DOHH2 (cell line): ENCODE data around the gene AP5B1.
A peak's percentile ranks its signal among the peaks of the same experiment; 100 is the strongest.

ENCODE experiments used
- H3F3A ChIP-seq: fragments of 200-600 bp; sonication (generic), shearing (Covaris generic); 2 replicates; pipeline ENCODE4 v1.6.0; 2016; ENCODE audit warnings: antibody characterized with exemption, mild to moderate bottlenecking; ENCODE audit not compliant: control insufficient read depth, insufficient read depth
- H3K27ac ChIP-seq: fragments of 200-600 bp; sonication (generic); 2 replicates; pipeline ENCODE4 v1.5.1; 2014; ENCODE audit warnings: low read depth, mild to moderate bottlenecking, low read length, moderate library complexity
- H3K27me3 ChIP-seq: fragments of 200-600 bp; sonication (generic); 2 replicates; pipeline ENCODE4 v1.6.1; 2014; ENCODE audit warnings: mild to moderate bottlenecking, low read length, mixed read lengths; ENCODE audit not compliant: control insufficient read depth
- H3K36me3 ChIP-seq: fragments of 200-600 bp; sonication (generic); 2 replicates; pipeline ENCODE4 v1.6.1; 2014; ENCODE audit warnings: mild to moderate bottlenecking, low read length, moderate library complexity, mixed read lengths; ENCODE audit not compliant: control insufficient read depth
- H3K4me1 ChIP-seq: fragments of 200-600 bp; sonication (generic); 2 replicates; pipeline ENCODE4 v1.6.1; 2014; ENCODE audit warnings: mild to moderate bottlenecking, low read length, mixed read lengths; ENCODE audit not compliant: control insufficient read depth
- H3K4me2 ChIP-seq: fragments of 200-600 bp; sonication (generic); 2 replicates; pipeline ENCODE4 v1.6.0; 2014; ENCODE audit warnings: mild to moderate bottlenecking, low read length, moderate library complexity
- H3K4me3 ChIP-seq: fragments of 200-600 bp; sonication (generic); 2 replicates; pipeline ENCODE4 v1.5.1; 2014; ENCODE audit warnings: mild to moderate bottlenecking, low read length, mixed read lengths
- H3K79me2 ChIP-seq: fragments of 200-600 bp; sonication (generic); 2 replicates; pipeline ENCODE4 v1.6.1; 2014; ENCODE audit warnings: mild to moderate bottlenecking, low read length, mixed read lengths; ENCODE audit not compliant: control insufficient read depth
- H3K9me2 ChIP-seq: fragments of 200-600 bp; sonication (generic); replicated peaks from 2 replicates; pipeline ENCODE4 v1.6.1; 2014; ENCODE audit warnings: mild to moderate bottlenecking, low read length, mixed read lengths; ENCODE audit not compliant: control insufficient read depth
- H3K9me3 ChIP-seq: fragments of 200-600 bp; sonication (generic); 2 replicates; pipeline ENCODE4 v1.6.1; 2014; ENCODE audit warnings: antibody characterized with exemption, low read length, mixed read lengths; ENCODE audit not compliant: control insufficient read depth, insufficient read depth
- H4K20me1 ChIP-seq: fragments of 200-600 bp; sonication (generic); 2 replicates; pipeline ENCODE4 v1.6.0; 2014; ENCODE audit warnings: low read depth, mild to moderate bottlenecking, antibody characterized with exemption, low read length, moderate library complexity; ENCODE audit not compliant: control insufficient read depth, insufficient read depth
- EZH2phosphoT487 ChIP-seq: fragments of 200-600 bp; sonication (generic); IDR thresholded peaks from 2 replicates; pipeline ENCODE4 v1.6.1; 2017; ENCODE audit warnings: borderline replicate concordance, mild to moderate bottlenecking, antibody characterized with exemption, low read length, moderate library complexity, mixed read lengths
- TF ChIP-seq, protein P1 (sequence below): fragments of 200-600 bp; sonication (generic); IDR thresholded peaks from one replicate; pipeline ENCODE4 v1.5.1; 2014; ENCODE audit warnings: antibody characterized with exemption, mild to moderate bottlenecking, low read depth, low read length; ENCODE audit not compliant: poor library complexity, severe bottlenecking

AP5B1 gene

DNA sequence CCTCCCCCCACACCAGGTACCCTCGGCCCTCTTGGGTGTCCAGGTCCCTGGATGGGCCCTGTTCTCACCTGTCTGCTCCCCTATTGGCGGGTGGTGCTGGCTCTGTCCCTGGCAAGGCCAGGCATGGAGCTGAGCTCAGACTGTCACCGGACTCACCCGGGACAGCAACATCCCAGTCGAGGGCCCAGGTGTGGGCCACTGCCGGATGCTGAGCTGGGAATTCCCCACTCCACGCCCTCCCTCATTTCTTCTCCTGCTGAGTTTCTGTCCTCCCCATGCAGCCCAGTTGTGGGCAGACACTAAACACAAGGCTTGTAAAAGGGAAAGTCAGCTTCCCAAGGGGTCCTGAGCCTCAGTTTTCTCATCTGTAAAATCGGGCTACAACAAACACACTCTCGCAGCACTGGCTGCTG lies 2.0 kb upstream of the AP5B1 start:
- H3K27ac ChIP-seq, result no peak overlapping the region
- no peaks in the 10 kb centered on the region for H3K9me3 ChIP-seq
- H3K27me3 ChIP-seq, result peaks cover 41% of the 10 kb centered on the region
- H3K4me3 ChIP-seq, result no peak overlapping the region
- peaks cover 23% of the 10 kb centered on the region for H3K36me3 ChIP-seq
- H3K4me2 ChIP-seq, result no peak overlapping the region
- H3F3A ChIP-seq, result no peaks in the 10 kb centered on the region
- H3K4me1 ChIP-seq, result peaks cover 31% of the 10 kb centered on the region
- TF ChIP-seq, protein P1, sequence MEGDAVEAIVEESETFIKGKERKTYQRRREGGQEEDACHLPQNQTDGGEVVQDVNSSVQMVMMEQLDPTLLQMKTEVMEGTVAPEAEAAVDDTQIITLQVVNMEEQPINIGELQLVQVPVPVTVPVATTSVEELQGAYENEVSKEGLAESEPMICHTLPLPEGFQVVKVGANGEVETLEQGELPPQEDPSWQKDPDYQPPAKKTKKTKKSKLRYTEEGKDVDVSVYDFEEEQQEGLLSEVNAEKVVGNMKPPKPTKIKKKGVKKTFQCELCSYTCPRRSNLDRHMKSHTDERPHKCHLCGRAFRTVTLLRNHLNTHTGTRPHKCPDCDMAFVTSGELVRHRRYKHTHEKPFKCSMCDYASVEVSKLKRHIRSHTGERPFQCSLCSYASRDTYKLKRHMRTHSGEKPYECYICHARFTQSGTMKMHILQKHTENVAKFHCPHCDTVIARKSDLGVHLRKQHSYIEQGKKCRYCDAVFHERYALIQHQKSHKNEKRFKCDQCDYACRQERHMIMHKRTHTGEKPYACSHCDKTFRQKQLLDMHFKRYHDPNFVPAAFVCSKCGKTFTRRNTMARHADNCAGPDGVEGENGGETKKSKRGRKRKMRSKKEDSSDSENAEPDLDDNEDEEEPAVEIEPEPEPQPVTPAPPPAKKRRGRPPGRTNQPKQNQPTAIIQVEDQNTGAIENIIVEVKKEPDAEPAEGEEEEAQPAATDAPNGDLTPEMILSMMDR, result no peak
- TF ChIP-seq EZH2phosphoT487, result no peak
- H3K9me2 ChIP-seq, result no peaks in the 10 kb centered on the region
- H4K20me1 ChIP-seq, result peaks cover 12% of the 10 kb centered on the region
- H3K79me2 ChIP-seq, result peaks cover 27% of the 10 kb centered on the region

DNA sequence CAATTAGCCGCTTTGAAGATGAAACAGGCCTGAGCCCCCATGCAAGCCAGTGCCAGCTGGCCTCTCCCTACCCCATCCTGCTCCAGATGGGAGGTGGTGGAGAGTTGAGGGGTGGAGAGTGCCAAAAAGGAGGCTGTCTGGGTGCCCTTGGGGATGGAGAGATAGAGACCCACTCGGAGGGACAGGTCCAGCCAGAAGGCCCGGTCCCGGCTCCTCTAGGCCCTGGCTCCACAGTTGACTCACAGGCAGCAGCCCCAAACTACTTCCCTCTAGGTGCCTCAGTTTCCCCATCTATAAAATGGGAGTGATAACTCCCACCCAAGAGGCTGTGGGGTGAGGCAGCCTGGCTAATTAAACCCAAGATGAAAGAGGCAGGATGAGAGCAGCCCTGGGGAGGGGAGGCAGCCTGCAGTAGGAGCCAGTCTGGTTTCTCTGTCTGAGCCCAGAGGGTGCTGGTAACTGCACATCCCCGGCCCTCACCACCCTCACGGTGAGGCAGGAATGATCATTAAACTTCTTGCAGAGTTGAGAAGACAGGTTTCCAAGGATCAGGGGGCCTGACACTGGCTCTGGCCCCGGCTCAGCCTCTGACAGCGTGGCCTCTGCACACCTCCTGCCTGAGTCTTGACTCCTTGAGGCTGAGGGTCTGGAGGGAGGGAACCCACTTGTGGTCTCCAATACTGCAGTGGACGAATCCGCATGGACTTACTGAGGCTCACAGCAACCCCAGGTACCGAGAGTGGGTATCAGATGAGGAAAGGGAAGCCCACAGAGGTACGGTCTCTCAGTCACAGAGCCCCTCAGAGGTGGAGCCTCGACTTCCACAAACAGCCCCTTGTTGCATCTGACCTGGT lies 1.4 kb upstream of the AP5B1 start:
- H3K4me2 ChIP-seq, result no peak overlapping the region
- H3K27ac ChIP-seq, result no peak overlapping the region
- TF ChIP-seq, protein P1, result no peak
- no peak for TF ChIP-seq EZH2phosphoT487

DNA sequence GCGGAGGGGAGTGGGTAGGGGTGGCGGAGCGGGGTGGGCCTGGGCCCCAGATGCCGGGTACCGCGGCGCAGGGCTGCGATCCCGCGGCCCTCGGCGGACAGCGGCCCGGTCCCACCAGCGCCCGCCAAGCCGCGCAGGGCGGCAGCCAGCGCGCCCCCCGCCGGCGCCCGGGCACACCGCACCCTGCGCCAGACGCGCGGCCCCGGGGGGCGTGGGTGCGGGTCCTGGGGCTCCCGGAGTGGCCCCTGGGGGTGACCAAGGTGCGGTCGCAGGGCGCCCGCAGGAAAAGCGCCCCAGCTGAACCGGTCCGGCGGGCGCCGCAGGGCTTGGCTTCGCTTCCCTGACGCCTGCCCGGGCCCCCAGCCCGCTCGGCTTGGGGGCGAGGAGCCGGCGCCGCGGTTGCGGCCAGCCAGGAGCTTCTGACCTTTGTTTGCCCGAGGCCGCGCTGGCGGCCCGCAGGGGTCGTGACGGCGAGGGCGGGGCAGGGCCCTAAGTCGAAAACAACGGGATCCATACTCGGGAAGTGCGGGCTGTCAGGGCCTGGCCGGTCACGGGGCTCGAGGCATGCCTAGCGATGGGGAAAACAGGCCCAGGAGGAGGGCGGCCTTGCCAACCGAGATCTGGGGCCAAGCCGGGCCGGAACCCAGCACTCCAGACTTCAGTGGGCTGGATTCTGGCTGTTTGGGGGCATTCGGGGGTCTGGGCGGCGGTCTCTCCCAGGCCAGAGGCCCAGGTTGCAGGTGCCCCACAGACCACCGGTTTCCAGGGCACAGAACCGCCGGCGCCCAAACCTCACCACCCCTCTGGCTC lies 581 bp upstream of the AP5B1 start:
- peaks cover 21% of the 10 kb centered on the region for H3K4me1 ChIP-seq
- peaks cover 30% of the 10 kb centered on the region for H3K27me3 ChIP-seq
- peaks cover 38% of the 10 kb centered on the region for H3K36me3 ChIP-seq
- no peaks in the 10 kb centered on the region for H3K9me3 ChIP-seq
- peak overlapping the region; percentile 84 for H3K4me3 ChIP-seq
- H3K79me2 ChIP-seq, result peaks cover 36% of the 10 kb centered on the region
- no peak overlapping the region for H3K27ac ChIP-seq
- H4K20me1 ChIP-seq, result peaks cover 12% of the 10 kb centered on the region
- TF ChIP-seq EZH2phosphoT487, result no peak
- TF ChIP-seq, protein P1, result peak; percentile 26
- H3F3A ChIP-seq, result no peaks in the 10 kb centered on the region
- H3K9me2 ChIP-seq, result no peaks in the 10 kb centered on the region
- peak overlapping the region; percentile 63 for H3K4me2 ChIP-seq

More for the DNA sequence above, 1.4 kb upstream of the AP5B1 start:
- Histone ChIP-seq H3K36me3 (peaks cover 29% of the 10 kb centered on the region), H3K4me1 (peaks cover 26% of the 10 kb centered on the region), H3K9me2 (no peaks in the 10 kb centered on the region), H3K27me3 (peaks cover 36% of the 10 kb centered on the region), H4K20me1 (peaks cover 12% of the 10 kb centered on the region), H3K9me3 (no peaks in the 10 kb centered on the region), H3F3A (no peaks in the 10 kb centered on the region), H3K4me3 (no peak overlapping the region), H3K79me2 (peaks cover 33% of the 10 kb centered on the region)
